Stimulated activated CD4-positive, alpha-beta T cell treated with anti-CD3 and anti-CD28 coated beads, TNF-alpha, amount 100 ng/mL, for 24 hours (primary cell): ENCODE results near the gene ACOT6.
"Not testable (repeated sequence)": the region's sequence is repeated elsewhere in the genome, so short reads cannot be mapped to it uniquely, and the experiment has no call there.

Experiments used
- DNase-seq, 3 experiments: peaks; one replicate each; pipeline ENCODE4 v3.0.0-alpha.2; 2020; ENCODE audit warnings: low read depth in 3 of 3

ACOT6 gene

DNA sequence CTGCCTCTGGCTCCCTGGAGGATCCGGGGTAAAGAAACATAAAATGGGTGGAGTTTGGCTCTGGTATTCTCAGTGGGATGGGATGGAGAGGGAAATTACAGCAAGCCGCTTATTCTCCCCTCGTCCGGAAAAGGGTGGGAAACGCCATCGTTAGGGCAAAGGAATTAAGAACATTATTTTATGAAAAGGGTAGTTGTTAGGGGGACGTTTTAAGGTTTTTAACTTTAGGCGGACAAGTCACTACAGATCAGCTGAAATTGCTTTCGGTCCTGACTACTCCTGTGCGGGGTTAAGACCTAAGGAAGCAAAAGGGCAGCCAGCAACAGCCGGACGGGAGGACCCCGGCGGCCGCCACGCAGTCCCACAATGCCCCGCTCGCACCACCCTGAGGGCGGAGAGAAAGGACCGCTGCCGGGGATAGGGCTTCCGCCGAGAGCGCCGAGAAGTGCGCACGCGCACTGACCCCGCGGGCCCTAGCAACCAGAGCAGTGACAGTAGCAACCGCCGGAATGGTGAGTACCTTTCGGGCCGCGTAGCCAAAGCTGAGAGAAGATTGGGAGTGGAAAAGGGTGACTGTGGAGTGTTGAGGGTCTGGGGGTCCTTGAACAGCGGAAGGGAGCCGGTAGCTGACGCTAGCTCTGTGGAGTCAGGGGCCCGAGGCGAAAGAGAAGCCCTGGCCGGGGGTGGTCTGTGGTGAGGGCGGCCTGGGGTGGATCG is 32.4 kb downstream of the ACOT6 start, which contains the start of gene DNAL1:
Gene DNAL1, plus strand, starts transcription at position 456 of the 717 bp plus-strand sequence. Its CDS starts 54 bp downstream, at position 510.
- DNase-seq, result peak; percentile 81 to 91 (median 83)

DNA sequence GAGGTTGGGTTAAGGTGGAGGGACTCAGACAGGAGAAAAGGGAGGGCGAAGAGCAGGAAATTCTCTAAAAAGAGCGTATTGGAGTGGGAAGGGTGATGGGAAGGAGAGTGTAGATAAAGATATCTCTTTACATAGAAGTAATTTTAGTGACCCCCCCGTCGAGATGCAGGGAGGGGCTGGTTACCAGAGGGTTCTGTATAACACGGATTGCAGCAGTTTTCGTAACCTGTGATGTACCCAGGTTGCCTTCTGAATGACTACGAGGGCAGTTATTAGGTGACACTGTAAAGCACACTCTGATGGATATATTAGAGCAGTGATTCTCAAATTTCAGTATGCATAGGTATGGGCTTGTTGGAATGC is 32.9 kb downstream of the ACOT6 start:
- DNase-seq, result no peak

DNA sequence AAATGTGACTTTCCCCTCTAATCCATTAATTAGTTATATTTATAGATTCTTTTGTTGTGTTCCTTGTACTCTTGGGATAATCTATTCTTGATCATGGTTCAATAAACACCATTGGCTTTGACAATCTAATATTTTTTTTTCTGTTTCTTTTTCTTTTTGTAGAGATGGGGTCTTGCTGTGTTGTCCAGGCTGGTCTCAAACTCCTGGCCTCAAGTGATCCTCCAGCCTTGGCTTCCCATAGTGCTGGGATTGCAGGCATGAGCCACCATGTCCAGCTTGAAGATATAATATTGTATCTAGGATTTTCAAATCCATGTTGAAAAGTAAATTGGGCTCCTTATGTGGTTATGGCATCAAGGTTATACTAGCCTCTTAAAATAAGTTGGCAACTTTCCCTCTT is 38.7 kb downstream of the ACOT6 start:
- DNase-seq, result no peak

DNA sequence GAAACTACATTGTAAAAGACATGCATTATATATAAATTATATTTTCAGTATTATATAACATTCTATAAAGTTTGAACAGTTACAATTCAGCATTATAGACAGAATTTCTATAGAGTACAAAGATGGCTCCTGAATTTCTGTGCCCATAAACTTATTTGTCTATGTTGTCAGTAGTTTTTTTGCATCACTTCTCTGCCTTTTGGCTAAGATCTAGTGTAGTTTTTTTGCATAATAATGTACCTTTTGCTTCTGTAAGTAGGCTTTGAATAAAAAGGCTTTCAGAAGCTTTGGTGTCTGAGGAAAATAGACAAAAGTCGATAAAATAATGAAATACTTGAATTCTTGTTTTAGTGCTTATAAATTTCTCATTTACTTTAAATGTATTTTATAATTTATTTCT is 43.5 kb downstream of the ACOT6 start:
- DNase-seq, result no peak

DNA sequence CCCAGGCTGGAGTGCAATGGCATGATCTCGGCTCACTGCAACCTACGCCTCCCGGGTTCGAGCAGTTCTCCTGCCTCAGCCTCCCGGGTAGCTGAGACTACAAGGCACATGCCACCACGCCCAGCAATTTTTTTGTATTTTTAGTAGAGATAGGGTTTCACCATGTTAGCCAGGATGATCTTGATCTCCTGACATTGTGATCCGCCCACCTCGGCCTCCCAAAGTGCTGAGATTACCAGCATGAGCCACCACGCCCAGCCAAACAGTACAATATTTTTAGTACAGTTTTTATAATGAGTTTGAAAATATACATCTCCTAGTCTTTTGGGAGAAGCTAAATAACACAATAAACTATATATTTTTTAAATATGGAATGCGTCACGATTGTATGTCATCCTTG is 46.9 kb downstream of the ACOT6 start:
- DNase-seq, result not testable (repeated sequence)

DNA sequence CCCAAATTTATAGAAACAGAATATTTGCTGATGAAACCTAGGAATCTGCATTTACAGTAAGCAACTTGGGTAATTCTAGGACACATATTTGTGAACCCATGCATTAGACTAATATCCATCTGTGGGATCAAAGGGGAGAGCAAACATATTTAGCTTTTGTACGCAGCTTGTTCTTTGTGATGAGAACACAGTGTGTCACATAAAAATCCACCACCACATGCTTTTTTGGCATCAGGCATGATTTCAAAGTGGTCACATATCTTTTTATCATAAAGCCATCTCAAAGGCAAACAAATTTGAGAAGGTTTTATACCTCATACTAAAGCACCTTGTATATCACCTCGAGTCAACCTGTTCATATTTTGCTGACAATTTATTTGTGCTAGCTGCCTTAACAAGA is 48.2 kb downstream of the ACOT6 start:
- DNase-seq, result no peak

DNA sequence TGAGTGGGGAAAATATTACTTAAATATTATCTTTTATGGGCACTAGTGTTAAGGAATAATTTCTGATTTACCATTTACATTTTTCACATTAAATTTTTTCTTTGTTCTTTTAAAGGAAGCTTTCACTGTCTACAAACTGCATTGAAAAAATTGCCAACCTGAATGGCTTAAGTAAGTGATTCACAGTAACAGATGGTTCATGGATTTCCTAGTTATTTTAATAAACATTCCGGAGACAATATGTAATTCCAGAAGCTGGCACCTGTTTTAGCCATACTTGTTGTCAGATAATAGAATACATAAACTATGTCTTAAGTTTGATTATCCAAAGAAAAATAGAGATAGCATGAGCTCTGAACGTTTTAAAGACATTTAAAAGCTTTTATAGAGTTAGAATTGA is 49.6 kb downstream of the ACOT6 start:
- DNase-seq, result no peak

DNA sequence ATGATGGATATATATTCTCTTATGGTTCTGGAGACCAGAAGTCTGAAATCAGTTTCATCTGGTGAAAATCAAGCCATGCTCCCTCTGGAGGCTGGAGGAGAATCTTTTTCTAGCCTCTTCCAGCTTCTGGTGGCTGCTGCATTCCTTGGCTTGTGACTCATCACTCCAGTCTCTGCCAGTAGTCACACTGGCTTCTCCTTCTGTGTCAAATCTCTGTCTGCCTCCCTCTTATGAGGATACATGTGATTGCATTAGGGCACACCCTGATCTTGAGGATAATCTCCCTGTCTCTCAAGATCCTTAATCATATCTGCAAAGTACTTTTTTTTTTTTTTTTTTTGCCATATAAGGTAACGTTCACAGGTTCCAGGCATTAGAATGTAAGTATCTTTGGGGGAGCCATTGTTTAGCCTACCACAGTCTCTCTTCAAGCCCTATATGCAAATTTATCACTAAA is 50.2 kb downstream of the ACOT6 start:
- no peak for DNase-seq

DNA sequence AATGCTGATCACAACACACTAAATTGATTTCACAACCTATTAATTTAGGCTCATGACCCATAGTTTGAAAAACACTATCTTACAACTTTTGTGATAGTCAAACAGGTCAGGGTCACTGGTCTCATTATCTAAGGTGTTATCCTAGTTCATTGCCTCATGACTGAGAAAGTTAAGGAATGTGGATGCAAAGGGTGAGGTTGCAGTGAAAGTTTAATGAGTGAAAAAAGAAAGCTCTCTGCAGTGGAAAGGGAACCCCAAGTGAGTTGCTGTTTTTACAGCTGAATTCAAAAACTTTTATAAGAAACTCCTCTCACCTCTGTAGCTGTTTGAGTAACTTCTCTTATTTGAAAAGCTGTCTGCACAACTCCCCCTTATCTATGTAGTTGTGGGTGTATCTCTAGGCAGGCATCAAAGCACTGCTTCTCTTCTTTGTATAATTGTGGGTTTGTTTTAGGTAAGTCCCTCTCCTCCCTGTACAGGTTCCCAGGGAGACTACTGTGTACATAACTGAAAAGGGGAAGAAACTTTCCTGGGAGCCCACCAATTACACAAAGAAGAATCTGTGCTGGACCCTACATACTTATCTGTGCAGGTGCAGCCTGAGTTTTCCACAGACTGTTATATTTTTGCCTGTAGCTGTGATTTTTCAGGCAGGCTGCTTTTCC is 51.4 kb downstream of the ACOT6 start:
- DNase-seq, result no peak

DNA sequence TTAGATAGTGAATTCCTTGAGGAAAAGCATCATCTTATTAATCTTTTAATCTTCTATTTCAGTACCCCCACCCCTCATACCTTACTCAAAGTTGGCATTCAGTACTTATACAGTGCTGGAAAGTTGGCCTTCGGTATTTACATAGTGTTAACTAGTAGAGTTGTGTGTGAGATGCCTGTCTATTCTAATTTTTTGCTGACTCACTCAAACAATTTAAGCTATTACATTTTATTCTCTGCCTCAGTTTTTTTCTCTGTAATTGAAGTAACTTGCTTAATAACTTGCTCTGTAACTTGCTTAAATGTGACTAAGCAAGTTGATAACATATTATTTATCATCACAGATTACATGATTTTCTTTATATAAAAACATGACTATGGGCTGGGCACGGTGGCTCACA is 52.8 kb downstream of the ACOT6 start:
- no peak for DNase-seq

DNA sequence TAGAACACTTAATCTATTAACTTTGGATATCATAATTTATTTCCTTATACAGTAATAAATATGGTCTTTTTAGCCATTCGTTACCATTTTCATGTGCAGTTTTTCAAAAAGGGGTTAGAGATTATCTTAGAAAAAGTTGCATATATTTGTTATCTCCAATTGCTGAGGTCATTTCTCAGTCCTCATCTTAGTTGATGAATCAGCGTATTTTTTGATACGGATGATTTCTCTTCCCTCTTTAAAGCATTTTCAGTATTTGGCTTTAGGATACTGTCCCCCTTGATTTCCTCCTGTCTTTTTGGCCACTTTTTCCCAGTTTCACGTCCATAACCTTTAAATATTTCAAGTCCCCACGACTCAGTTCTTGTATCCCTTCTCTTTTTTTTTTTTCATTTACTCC is 54.3 kb downstream of the ACOT6 start:
- DNase-seq, result no peak

DNA sequence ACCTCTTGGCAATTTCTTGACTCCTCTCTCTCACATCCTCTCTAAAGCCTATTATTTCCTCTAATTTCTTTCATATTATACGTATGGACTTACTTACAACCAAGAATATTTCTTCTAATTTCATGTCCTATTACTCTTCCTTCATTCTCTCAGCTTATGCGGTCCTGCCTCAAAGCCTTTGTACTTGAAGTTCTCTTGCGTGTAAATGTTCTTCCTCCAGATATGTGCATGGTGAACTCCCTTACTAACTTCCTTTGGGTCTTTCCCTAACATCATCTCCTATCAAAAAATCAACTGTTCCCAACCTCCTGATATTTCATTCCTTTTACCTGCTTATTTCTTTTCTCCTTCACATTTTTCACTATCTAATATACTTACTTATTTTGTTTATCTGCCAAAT is 55.5 kb downstream of the ACOT6 start:
- no peak for DNase-seq
